Keratinocyte (primary cell): ENCODE data around the gene CCDC68. TPM values are rescaled to one million over a fixed set of nuclear protein-coding genes. Genes with fewer than 3 reads are reported as not detected.

Experiments used
- DNase-seq: peaks from one replicate; pipeline ENCODE4 v3.0.0-alpha.2; 2011; ENCODE audit warnings: low read depth, missing footprints, low spot score
- FAIRE-seq: peaks from 2 replicates; lab custom pipeline; 2011; peaks lifted over from hg19 to GRCh38; lab: Jason Lieb, UNC
- H2AFZ ChIP-seq: 2 replicates; pipeline ENCODE4 v1.6.0; 2012; ENCODE audit warnings: low read length, control low read depth, inconsistent platforms; ENCODE audit not compliant: control insufficient read depth
- H3K27ac ChIP-seq: 2 replicates; pipeline ENCODE4 v1.5.1; 2011; ENCODE audit warnings: low read length; ENCODE audit not compliant: control insufficient read depth, insufficient read depth
- H3K27me3 ChIP-seq: 3 replicates; pipeline ENCODE4 v1.6.0; 2011; ENCODE audit warnings: low read length; ENCODE audit not compliant: control insufficient read depth, insufficient read depth; ENCODE audit errors: extremely low read depth
- H3K36me3 ChIP-seq, 2 experiments: 2 replicates in 1 of 2; 3 replicates in 1 of 2; pipeline ENCODE4 v1.5.1; 2011; ENCODE audit warnings: low read length in 2 of 2, mild to moderate bottlenecking in 1 of 2; ENCODE audit not compliant: control insufficient read depth in 2 of 2, insufficient read depth in 2 of 2; ENCODE audit errors: extremely low read depth in 1 of 2
- H3K4me1 ChIP-seq: 3 replicates; pipeline ENCODE4 v1.5.1; 2011; ENCODE audit warnings: low read length; ENCODE audit not compliant: control insufficient read depth, insufficient read depth; ENCODE audit errors: extremely low read depth
- H3K4me2 ChIP-seq: 3 replicates; pipeline ENCODE4 v1.6.0; 2011; ENCODE audit warnings: low read depth, low read length; ENCODE audit not compliant: control insufficient read depth, insufficient read depth; ENCODE audit errors: extremely low read depth
- H3K4me3 ChIP-seq, 3 experiments: fragments of 200-600 bp in 1 of 3; sonication (generic) in 1 of 3; 2 replicates in 2 of 3; 3 replicates in 1 of 3; pipeline ENCODE4 v1.5.1; 2011 to 2016; ENCODE audit warnings: low read length in 3 of 3, mild to moderate bottlenecking in 3 of 3, control low read depth in 2 of 3, inconsistent platforms in 1 of 3, low read depth in 1 of 3, mixed read lengths in 1 of 3, mixed run types in 1 of 3, moderate library complexity in 1 of 3; ENCODE audit not compliant: control insufficient read depth in 2 of 3, insufficient read depth in 2 of 3; ENCODE audit errors: extremely low read depth in 1 of 3
- H3K79me2 ChIP-seq: 2 replicates; pipeline ENCODE4 v1.6.0; 2012; ENCODE audit warnings: low read length; ENCODE audit not compliant: control insufficient read depth, insufficient read depth
- H3K9ac ChIP-seq: 3 replicates; pipeline ENCODE4 v1.6.0; 2011; ENCODE audit warnings: low read length; ENCODE audit not compliant: control insufficient read depth, insufficient read depth; ENCODE audit errors: extremely low read depth
- H3K9me1 ChIP-seq: 3 replicates; pipeline ENCODE4 v1.6.0; 2011; ENCODE audit warnings: low read length; ENCODE audit not compliant: control insufficient read depth, insufficient read depth; ENCODE audit errors: extremely low read depth
- H3K9me3 ChIP-seq: 2 replicates; pipeline ENCODE4 v1.5.1; 2012; ENCODE audit warnings: low read depth, low read length; ENCODE audit not compliant: control insufficient read depth
- H4K20me1 ChIP-seq: 3 replicates; pipeline ENCODE4 v1.6.0; 2011; ENCODE audit warnings: low read length; ENCODE audit not compliant: control insufficient read depth, insufficient read depth; ENCODE audit errors: extremely low read depth
- CTCF ChIP-seq, 3 experiments: IDR thresholded peaks in 1 of 3; conservative IDR thresholded peaks in 1 of 3; optimal IDR thresholded peaks in 1 of 3; 2 replicates in 2 of 3; 3 replicates in 1 of 3; pipeline versions ENCODE3 to v1.5.1; 2011; ENCODE audit warnings: low read length in 3 of 3, mild to moderate bottlenecking in 3 of 3, moderate library complexity in 2 of 3, control low read depth in 1 of 3, inconsistent platforms in 1 of 3; ENCODE audit not compliant: insufficient read depth in 2 of 3; ENCODE audit errors: extremely low read depth in 1 of 3
- EZH2 ChIP-seq: IDR thresholded peaks from one replicate; pipeline ENCODE4 v1.6.1; 2012; ENCODE audit warnings: inconsistent platforms, mild to moderate bottlenecking, low read length, moderate library complexity
- dilution Hi-C: fragments of 300-500 bp; cut with MboI; formaldehyde crosslinking; loops from one replicate; pipeline ENCODE4 v1.7.0; 2020; ENCODE audit warnings: low sequenced_read_pairs; ENCODE audit not compliant: extremely low pct_ligation_motif_present
- polyA plus RNA-seq, 5 experiments: library from polyadenylated mRNA; depleted of rRNA in 3 of 5; stranded (reverse) in 3 of 5; stranded (forward) in 1 of 5; unstranded in 1 of 5; fragments of >200 nt; gene quantifications; 1 replicate in 1 of 5; 2 replicates in 3 of 5; 3 replicates in 1 of 5; pipeline versions ENCODE4 v1.2.1 to v1.2.3, GENCODE V29; 2011 to 2012; ENCODE audit warnings: missing spikeins in 2 of 5, low read depth in 1 of 5, low replicate concordance in 1 of 5

Gene CCDC68
- polyA plus RNA-seq, 1 donor (not counting 4 experiments of a cell fraction or from before 2014, with no cell fraction given), result 2.7 TPM

- no peak for FAIRE-seq
- dilution Hi-C loops, result no loop called here
- no peak for DNase-seq
These were observed 92.1 kb downstream of the CCDC68 start for GRCh38 chr18:54867131-54867530.

GRCh38 chr18:54860941-54861340 is 98.3 kb downstream of the CCDC68 start:
- no peak overlapping the region for H3K9ac ChIP-seq
- FAIRE-seq, result no peak

More at GRCh38 chr18:54867131-54867530, 92.1 kb downstream of the CCDC68 start:
- no peak for TF ChIP-seq EZH2
- no peak for TF ChIP-seq CTCF (optimal IDR thresholded peaks at IDR 0.05 in 1 of 3, IDR thresholded peaks at IDR 0.05 in 1 of 3, conservative IDR thresholded peaks at IDR 0.05 in 1 of 3; ENCODE audit: extremely low read depth in 1 of 3, insufficient read depth in 2 of 3, low read length in 3 of 3)
- no peaks in the 10 kb centered on the region for H4K20me1 ChIP-seq
- H3K36me3 ChIP-seq, result no peaks in the 10 kb centered on the region
- no peaks in the 10 kb centered on the region for H3K79me2 ChIP-seq
- H3K9me1 ChIP-seq, result no peaks in the 10 kb centered on the region
- no peak overlapping the region for H3K4me2 ChIP-seq
- H3K4me3 ChIP-seq, result no peak overlapping the region
- H2AFZ ChIP-seq, result no peak overlapping the region
- H3K9ac ChIP-seq, result no peak overlapping the region
- H3K27me3 ChIP-seq, result no peaks in the 10 kb centered on the region
- H3K4me1 ChIP-seq, result no peaks in the 10 kb centered on the region
- H3K27ac ChIP-seq, result no peak overlapping the region
- H3K9me3 ChIP-seq, result no peaks in the 10 kb centered on the region

More at GRCh38 chr18:54860941-54861340, 98.3 kb downstream of the CCDC68 start:
- Histone ChIP-seq H3K9me1 (no peaks in the 10 kb centered on the region), H3K36me3 (no peaks in the 10 kb centered on the region), H4K20me1 (no peaks in the 10 kb centered on the region), H3K4me1 (no peaks in the 10 kb centered on the region), H3K27ac (no peak overlapping the region), H3K4me3 (no peak overlapping the region), H3K79me2 (no peaks in the 10 kb centered on the region), H3K4me2 (no peak overlapping the region), H3K9me3 (no peaks in the 10 kb centered on the region), H3K27me3 (no peaks in the 10 kb centered on the region), H2AFZ (no peak overlapping the region)
- dilution Hi-C loops, result no loop called here
- DNase-seq, result no peak
- TF ChIP-seq CTCF (optimal IDR thresholded peaks at IDR 0.05 in 1 of 3, IDR thresholded peaks at IDR 0.05 in 1 of 3, conservative IDR thresholded peaks at IDR 0.05 in 1 of 3; ENCODE audit: extremely low read depth in 1 of 3, insufficient read depth in 2 of 3, low read length in 3 of 3) (no peak), EZH2 (no peak)
